Sigmoid colon (tissue), 4 donors: Measurements from ENCODE around the gene KLHL3.

ENCODE experiments used
- EP300 ChIP-seq, 4 donors: sonication (generic); formaldehyde crosslinking; IDR thresholded peaks; one replicate each; pipeline ENCODE4 v1.6.1; 2017; ENCODE audit warnings: antibody characterized with exemption in 4 of 4
- POLR2A ChIP-seq, 2 donors: fragments of 450-650 bp; IDR thresholded peaks; one replicate each; pipeline ENCODE4 v1.6.1; 2016; ENCODE audit warnings: antibody characterized with exemption in 2 of 2, mild to moderate bottlenecking in 2 of 2, moderate library complexity in 2 of 2
- POLR2AphosphoS5 ChIP-seq, 4 donors: sonication (generic); formaldehyde crosslinking; IDR thresholded peaks; one replicate each; pipeline ENCODE4 v1.6.1; 2017; ENCODE audit warnings: antibody characterized with exemption in 4 of 4
- TF ChIP-seq, protein P1 (sequence below), 4 experiments: fragments of 450-650 bp in 3 of 4; fragments of 200-600 bp in 1 of 4; IDR thresholded peaks; one replicate each; pipeline ENCODE4 v1.5.1; 2016 to 2019; ENCODE audit warnings: antibody characterized with exemption in 4 of 4, mild to moderate bottlenecking in 3 of 4, moderate library complexity in 2 of 4

DNA sequence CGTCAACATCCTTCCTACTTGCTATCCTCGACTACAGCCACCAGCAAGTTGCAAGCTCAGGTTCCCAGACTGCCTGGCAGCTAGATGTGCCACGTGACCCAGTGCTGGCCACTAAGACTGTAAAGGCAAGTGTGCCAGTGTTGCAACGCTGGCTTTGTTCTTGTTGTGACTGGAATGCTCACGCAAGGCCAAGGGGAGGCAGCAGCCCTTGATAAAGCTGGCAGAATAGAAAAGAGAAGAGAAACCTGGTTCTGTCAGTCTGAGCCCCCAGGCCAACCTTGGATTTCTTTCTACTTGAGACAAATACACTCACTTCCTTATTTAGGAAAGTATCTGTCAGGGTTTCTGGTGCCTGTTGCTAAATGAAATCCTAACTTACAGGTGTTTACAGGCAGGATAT, 113.0 kb downstream of the KLHL3 start:
- TF ChIP-seq, protein P1, sequence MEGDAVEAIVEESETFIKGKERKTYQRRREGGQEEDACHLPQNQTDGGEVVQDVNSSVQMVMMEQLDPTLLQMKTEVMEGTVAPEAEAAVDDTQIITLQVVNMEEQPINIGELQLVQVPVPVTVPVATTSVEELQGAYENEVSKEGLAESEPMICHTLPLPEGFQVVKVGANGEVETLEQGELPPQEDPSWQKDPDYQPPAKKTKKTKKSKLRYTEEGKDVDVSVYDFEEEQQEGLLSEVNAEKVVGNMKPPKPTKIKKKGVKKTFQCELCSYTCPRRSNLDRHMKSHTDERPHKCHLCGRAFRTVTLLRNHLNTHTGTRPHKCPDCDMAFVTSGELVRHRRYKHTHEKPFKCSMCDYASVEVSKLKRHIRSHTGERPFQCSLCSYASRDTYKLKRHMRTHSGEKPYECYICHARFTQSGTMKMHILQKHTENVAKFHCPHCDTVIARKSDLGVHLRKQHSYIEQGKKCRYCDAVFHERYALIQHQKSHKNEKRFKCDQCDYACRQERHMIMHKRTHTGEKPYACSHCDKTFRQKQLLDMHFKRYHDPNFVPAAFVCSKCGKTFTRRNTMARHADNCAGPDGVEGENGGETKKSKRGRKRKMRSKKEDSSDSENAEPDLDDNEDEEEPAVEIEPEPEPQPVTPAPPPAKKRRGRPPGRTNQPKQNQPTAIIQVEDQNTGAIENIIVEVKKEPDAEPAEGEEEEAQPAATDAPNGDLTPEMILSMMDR (IDR thresholded peaks at IDR 0.05): no peak
- no peak for TF ChIP-seq POLR2A (IDR thresholded peaks at IDR 0.05)
- TF ChIP-seq POLR2AphosphoS5 (IDR thresholded peaks at IDR 0.05): no peak
- no peak for TF ChIP-seq EP300 (IDR thresholded peaks at IDR 0.05)
